HepG2 (cell line): ENCODE results near the gene BEND4. TPM values are rescaled to one million over a fixed set of nuclear protein-coding genes. Genes with fewer than 3 reads are reported as not detected.

Experiments
- ATAC-seq: fragments of 200-7000 bp; cut with Tn5 transposase; 3 replicates; pipeline ENCODE4 v1.9.1; 2020; ENCODE audit warnings: mild to moderate bottlenecking, moderate library complexity
- BruUV-seq: library from RNA; stranded (reverse); fragments of 400-500 nt; replicated peaks from 2 replicates; lab custom pipeline; 2021; lab: Mats Ljungman, UMichigan
- CTCF ChIA-PET: fragments of 300-600 bp; formaldehyde crosslinking; extraction: SDS; loops from one replicate; lab custom pipeline; 2021; ENCODE audit warnings: low total read pairs, inconsistent platforms, low intra/inter-chr PET ratio; lab: Yijun Ruan, JAX
- POLR2A ChIA-PET: fragments of 350-600 bp; sonication (Branson Sonifier 250); formaldehyde crosslinking; loops from one replicate; lab custom pipeline; 2020; ENCODE audit warnings: antibody characterized with exemption, inconsistent platforms; lab: Yijun Ruan, JAX
- DNase-seq: peaks from one replicate; pipeline ENCODE4 v3.0.0-alpha.2; 2015; ENCODE audit warnings: low spot score
- FAIRE-seq: peaks from 3 replicates; lab custom pipeline; 2011; peaks lifted over from hg19 to GRCh38; lab: Jason Lieb, UNC
- H2AFZ ChIP-seq: one replicate; pipeline ENCODE4 v1.6.1; 2011; ENCODE audit warnings: low read length, inconsistent platforms
- H3K27ac ChIP-seq: fragments of 300-600 bp; 3 replicates; pipeline ENCODE4 v1.8.0; 2011; ENCODE audit warnings: mixed run types, mild to moderate bottlenecking, mixed read lengths, low read length, inconsistent platforms; ENCODE audit not compliant: insufficient read depth; ENCODE audit errors: extremely low read length
- H3K27me3 ChIP-seq, 2 experiments: fragments of 200-600 bp in 1 of 2; 2 replicates in 1 of 2; 3 replicates in 1 of 2; pipeline versions ENCODE4 v1.6.0 to v1.8.0; 2011; ENCODE audit warnings: low read length in 2 of 2, mild to moderate bottlenecking in 2 of 2, moderate library complexity in 2 of 2, inconsistent platforms in 1 of 2; ENCODE audit not compliant: insufficient read depth in 2 of 2, control insufficient read depth in 1 of 2
- H3K36me3 ChIP-seq, 2 experiments: fragments of 200-600 bp in 1 of 2; replicated peaks in 1 of 2; 2 replicates in 1 of 2; 3 replicates in 1 of 2; pipeline versions ENCODE4 v1.5.1 to v1.8.0; 2011; ENCODE audit warnings: low read length in 2 of 2, inconsistent platforms in 1 of 2; ENCODE audit not compliant: insufficient read depth in 2 of 2, control insufficient read depth in 1 of 2
- H3K4me1 ChIP-seq: 2 replicates; pipeline ENCODE4 v1.5.1; 2012; ENCODE audit warnings: low read length, inconsistent platforms; ENCODE audit not compliant: insufficient read depth
- H3K4me2 ChIP-seq: 2 replicates; pipeline ENCODE4 v1.6.0; 2011; ENCODE audit warnings: low read depth, low read length, inconsistent platforms
- H3K4me3 ChIP-seq, 3 experiments: fragments of 200-600 bp in 1 of 3; sonication (generic), shearing (Covaris generic) in 1 of 3; replicated peaks in 1 of 3; 2 replicates each; pipeline ENCODE4 v1.5.1; 2011 to 2016; ENCODE audit warnings: low read length in 3 of 3, inconsistent platforms in 2 of 3, low read depth in 2 of 3, mild to moderate bottlenecking in 2 of 3, control low read depth in 1 of 3, mixed read lengths in 1 of 3; ENCODE audit not compliant: insufficient read depth in 1 of 3
- H3K79me2 ChIP-seq: one replicate; pipeline ENCODE4 v1.6.1; 2011; ENCODE audit warnings: low read length, inconsistent platforms; ENCODE audit not compliant: insufficient read depth
- H3K9ac ChIP-seq: 2 replicates; pipeline ENCODE4 v1.6.0; 2011; ENCODE audit warnings: mild to moderate bottlenecking, low read depth, low read length, inconsistent platforms; ENCODE audit not compliant: insufficient read depth
- H3K9me3 ChIP-seq: 2 replicates; pipeline ENCODE4 v1.5.1; 2012; ENCODE audit warnings: mild to moderate bottlenecking, low read length
- H4K20me1 ChIP-seq: 2 replicates; pipeline ENCODE4 v1.6.0; 2011; ENCODE audit warnings: inconsistent platforms, mild to moderate bottlenecking, low read length, moderate library complexity; ENCODE audit not compliant: insufficient read depth
- CENPT ChIP-seq: sonication (generic); formaldehyde crosslinking; IDR thresholded peaks from 2 replicates; pipeline ENCODE4 v1.8.0; 2022; ENCODE audit warnings: low read depth, mild to moderate bottlenecking, moderate library complexity, missing genetic modification reagents
- FOXK2 ChIP-seq: fragments of 450-650 bp; IDR thresholded peaks from 2 replicates; pipeline ENCODE4 v1.6.1; 2016
- HNRNPLL ChIP-seq: fragments of 200-400 bp; formaldehyde crosslinking; IDR thresholded peaks from 2 replicates; pipeline ENCODE4 v1.6.1; 2017; ENCODE audit warnings: mild to moderate bottlenecking, low read depth, low read length; ENCODE audit not compliant: poor library complexity, severe bottlenecking
- NR0B2 ChIP-seq: sonication (generic); formaldehyde crosslinking; IDR thresholded peaks from 2 replicates; pipeline ENCODE4 v1.4.0; 2020; ENCODE audit warnings: mild to moderate bottlenecking, missing genetic modification reagents
- TARDBP ChIP-seq: sonication (generic); formaldehyde crosslinking; IDR thresholded peaks from 2 replicates; pipeline ENCODE4 v1.8.0; 2022; ENCODE audit warnings: mild to moderate bottlenecking, missing genetic modification reagents
- TEF ChIP-seq: sonication (generic); formaldehyde crosslinking; IDR thresholded peaks from 2 replicates; pipeline ENCODE4 v1.5.0; 2020; ENCODE audit warnings: missing genetic modification reagents
- U2AF1 ChIP-seq: fragments of 200-400 bp; formaldehyde crosslinking; optimal IDR thresholded peaks from 2 replicates; pipeline ENCODE3; 2017; ENCODE audit warnings: mild to moderate bottlenecking, low read depth, low read length
- WIZ ChIP-seq: sonication (generic); formaldehyde crosslinking; IDR thresholded peaks from 2 replicates; pipeline ENCODE4 v1.5.1; 2020; ENCODE audit warnings: mild to moderate bottlenecking, missing genetic modification reagents
- ZKSCAN5 ChIP-seq: sonication (generic); formaldehyde crosslinking; IDR thresholded peaks from 2 replicates; pipeline ENCODE4 v1.5.1; 2020; ENCODE audit warnings: mild to moderate bottlenecking, missing genetic modification reagents
- ZNF263 ChIP-seq: sonication (generic); formaldehyde crosslinking; IDR thresholded peaks from 2 replicates; pipeline ENCODE4 v1.4.0; 2020; ENCODE audit warnings: missing genetic modification reagents
- ZNF510 ChIP-seq: sonication (generic); formaldehyde crosslinking; IDR thresholded peaks from 2 replicates; pipeline ENCODE4 v1.4.0; 2020; ENCODE audit warnings: low read depth, mild to moderate bottlenecking, missing genetic modification reagents
- ZNF569 ChIP-seq: sonication (generic); formaldehyde crosslinking; IDR thresholded peaks from 2 replicates; pipeline ENCODE4 v1.5.0; 2020; ENCODE audit warnings: mild to moderate bottlenecking, missing genetic modification reagents, moderate library complexity, borderline replicate concordance
- ZNF660 ChIP-seq: sonication (generic); formaldehyde crosslinking; IDR thresholded peaks from 2 replicates; pipeline ENCODE4 v1.5.1; 2020; ENCODE audit warnings: mild to moderate bottlenecking, low read depth, missing genetic modification reagents, borderline replicate concordance
- ZNF713 ChIP-seq: sonication (generic); formaldehyde crosslinking; IDR thresholded peaks from 2 replicates; pipeline ENCODE4 v1.4.0; 2020; ENCODE audit warnings: mild to moderate bottlenecking, missing genetic modification reagents
- ZNF850 ChIP-seq: sonication (generic); formaldehyde crosslinking; conservative IDR thresholded peaks from 2 replicates; pipeline ENCODE4 v1.9.0; 2021; ENCODE audit warnings: mild to moderate bottlenecking, missing genetic modification reagents
- WGBS: methylation state at CpG from one replicate; pipeline ENCODE4 v1.1.6; 2017; ENCODE audit warnings: low lambda C conversion rate; 5-methylcytosine and 5-hydroxymethylcytosine counted together
- in situ Hi-C: cut with HindIII; loops from 2 replicates; pipeline ENCODE4 v1.10.0; 2017; ENCODE audit warnings: low pct_unique_long_range_greater_than_20kb; ENCODE audit not compliant: extremely low pct_ligation_motif_present
- intact Hi-C: fragments of 100-400 bp; cut with micrococcal nuclease; formaldehyde crosslinking; loops from one replicate; pipeline ENCODE4 v1.10.0; 2022; ENCODE audit not compliant: unreplicated experiment
- polyA plus RNA-seq, 8 experiments: library from polyadenylated mRNA; depleted of rRNA in 3 of 8; stranded (reverse) in 7 of 8; unstranded in 1 of 8; fragments of >200 nt; fragmentation: Illumina TruSeq in 4 of 8; extraction: Trizol in 4 of 8; gene quantifications; 2 replicates each; pipeline versions ENCODE4 v1.2.1 to v1.2.3, GENCODE V29; 2011 to 2016; ENCODE audit warnings: low read depth in 4 of 8, missing spikeins in 1 of 8, mixed read lengths in 1 of 8; ENCODE audit not compliant: insufficient read depth in 1 of 8
- total RNA-seq, 5 experiments: library from RNA; depleted of rRNA; stranded (reverse); fragments of >200 nt; fragmentation: Illumina TruSeq; extraction: Trizol; gene quantifications; 2 replicates each; pipeline ENCODE4 v1.2.3, GENCODE V29; 2016; ENCODE audit warnings: low read depth in 1 of 5
- TF ChIP-seq, protein P1 (sequence below): sonication (generic); formaldehyde crosslinking; IDR thresholded peaks from 2 replicates; pipeline ENCODE4 v1.4.0; 2020; ENCODE audit warnings: missing genetic modification reagents

Gene BEND4
- total and polyA plus RNA-seq, 2 of the 13 experiments (the other 11 are each of a cell fraction or from before 2014, with no cell fraction given): not detected

- Histone ChIP-seq H3K4me1 (no peaks in the 10 kb centered on the region), H3K36me3 (no peaks in the 10 kb centered on the region), H3K27ac (no peak overlapping the region), H3K4me3 (no peak overlapping the region), H3K27me3 (peaks cover 0 to 8% of the 10 kb centered on the region in 2 experiments; a peak in 3 of 5 replicates), H3K79me2 (no peaks in the 10 kb centered on the region)
- in situ Hi-C loops: no loop called here
- FAIRE-seq: no peak
- ChIA-PET POLR2A (no interaction called here), CTCF (no interaction called here)
- intact Hi-C loops: no loop called here
- ATAC-seq: no peak
- 0% methylated on average over 3 of the region's 3 CpGs for WGBS
- TF ChIP-seq ZNF713 (CRISPR knock-in tag): no peak
- no peak for TF ChIP-seq HNRNPLL
- no peak for TF ChIP-seq CENPT
- no peak for TF ChIP-seq ZNF569
- no peak for TF ChIP-seq ZNF510 (CRISPR knock-in tag)
- no peak for TF ChIP-seq WIZ (CRISPR knock-in tag)
- no peak for TF ChIP-seq TARDBP (CRISPR knock-in tag)
- no peak for TF ChIP-seq FOXK2
- TF ChIP-seq ZNF850 (CRISPR knock-in tag): no peak
- TF ChIP-seq NR0B2 (CRISPR knock-in tag): no peak
- no peak for TF ChIP-seq U2AF1
- no peak for TF ChIP-seq TEF (CRISPR knock-in tag)
- TF ChIP-seq ZNF660 (CRISPR knock-in tag): no peak
- TF ChIP-seq ZKSCAN5 (CRISPR knock-in tag): no peak
- TF ChIP-seq ZNF263 (CRISPR knock-in tag): no peak
- TF ChIP-seq, protein P1, sequence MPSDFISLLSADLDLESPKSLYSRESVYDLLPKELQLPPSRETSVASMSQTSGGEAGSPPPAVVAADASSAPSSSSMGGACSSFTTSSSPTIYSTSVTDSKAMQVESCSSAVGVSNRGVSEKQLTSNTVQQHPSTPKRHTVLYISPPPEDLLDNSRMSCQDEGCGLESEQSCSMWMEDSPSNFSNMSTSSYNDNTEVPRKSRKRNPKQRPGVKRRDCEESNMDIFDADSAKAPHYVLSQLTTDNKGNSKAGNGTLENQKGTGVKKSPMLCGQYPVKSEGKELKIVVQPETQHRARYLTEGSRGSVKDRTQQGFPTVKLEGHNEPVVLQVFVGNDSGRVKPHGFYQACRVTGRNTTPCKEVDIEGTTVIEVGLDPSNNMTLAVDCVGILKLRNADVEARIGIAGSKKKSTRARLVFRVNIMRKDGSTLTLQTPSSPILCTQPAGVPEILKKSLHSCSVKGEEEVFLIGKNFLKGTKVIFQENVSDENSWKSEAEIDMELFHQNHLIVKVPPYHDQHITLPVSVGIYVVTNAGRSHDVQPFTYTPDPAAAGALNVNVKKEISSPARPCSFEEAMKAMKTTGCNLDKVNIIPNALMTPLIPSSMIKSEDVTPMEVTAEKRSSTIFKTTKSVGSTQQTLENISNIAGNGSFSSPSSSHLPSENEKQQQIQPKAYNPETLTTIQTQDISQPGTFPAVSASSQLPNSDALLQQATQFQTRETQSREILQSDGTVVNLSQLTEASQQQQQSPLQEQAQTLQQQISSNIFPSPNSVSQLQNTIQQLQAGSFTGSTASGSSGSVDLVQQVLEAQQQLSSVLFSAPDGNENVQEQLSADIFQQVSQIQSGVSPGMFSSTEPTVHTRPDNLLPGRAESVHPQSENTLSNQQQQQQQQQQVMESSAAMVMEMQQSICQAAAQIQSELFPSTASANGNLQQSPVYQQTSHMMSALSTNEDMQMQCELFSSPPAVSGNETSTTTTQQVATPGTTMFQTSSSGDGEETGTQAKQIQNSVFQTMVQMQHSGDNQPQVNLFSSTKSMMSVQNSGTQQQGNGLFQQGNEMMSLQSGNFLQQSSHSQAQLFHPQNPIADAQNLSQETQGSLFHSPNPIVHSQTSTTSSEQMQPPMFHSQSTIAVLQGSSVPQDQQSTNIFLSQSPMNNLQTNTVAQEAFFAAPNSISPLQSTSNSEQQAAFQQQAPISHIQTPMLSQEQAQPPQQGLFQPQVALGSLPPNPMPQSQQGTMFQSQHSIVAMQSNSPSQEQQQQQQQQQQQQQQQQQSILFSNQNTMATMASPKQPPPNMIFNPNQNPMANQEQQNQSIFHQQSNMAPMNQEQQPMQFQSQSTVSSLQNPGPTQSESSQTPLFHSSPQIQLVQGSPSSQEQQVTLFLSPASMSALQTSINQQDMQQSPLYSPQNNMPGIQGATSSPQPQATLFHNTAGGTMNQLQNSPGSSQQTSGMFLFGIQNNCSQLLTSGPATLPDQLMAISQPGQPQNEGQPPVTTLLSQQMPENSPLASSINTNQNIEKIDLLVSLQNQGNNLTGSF (CRISPR knock-in tag): no peak
- TF ChIP-seq, all 625 proteins: peak for 0
- Histone ChIP-seq H3K9ac (no peak overlapping the region), H3K4me2 (no peak overlapping the region), H4K20me1 (no peaks in the 10 kb centered on the region), H3K9me3 (no peaks in the 10 kb centered on the region), H2AFZ (no peak overlapping the region)
- no peak for DNase-seq
- no TSS peak for BruUV-seq
Measured at GRCh38 chr4:42112846-42113245, 39.6 kb downstream of the BEND4 start.
